UCSD-AML1 (cell line): ENCODE results near the gene KRTAP9-9.
"Not testable (repeated sequence)": the region's sequence is repeated elsewhere in the genome, so short reads cannot be mapped to it uniquely, and the experiment has no call there.

Source experiments
- DNase-seq: peaks from one replicate; lab custom pipeline; 2025; ENCODE audit not compliant: unreplicated experiment; lab: John Stamatoyannopoulos, UW

Gene KRTAP9-9

GRCh38 chr17:41264599-41264998, 9.4 kb downstream of the KRTAP9-9 start:
- no peak for DNase-seq

GRCh38 chr17:41265078-41265477, 9.9 kb downstream of the KRTAP9-9 start, which contains the start of gene KRTAP9-6:
Gene KRTAP9-6 (plus strand): TSS chr17:41265378. CDS start chr17:41265378, 0 bp downstream.
- DNase-seq, result no peak

GRCh38 chr17:41267711-41268110, 12.5 kb downstream of the KRTAP9-9 start:
- DNase-seq, result no peak

- not testable (repeated sequence) for DNase-seq
These were observed 16.1 kb downstream of the KRTAP9-9 start for GRCh38 chr17:41271323-41271722.

GRCh38 chr17:41271858-41272257, 16.7 kb downstream of the KRTAP9-9 start:
- no peak for DNase-seq

- not testable (repeated sequence) for DNase-seq
These were observed 20.5 kb downstream of the KRTAP9-9 start, which contains the start of gene KRTAP9-7 for GRCh38 chr17:41275648-41276190. Gene KRTAP9-7 (plus strand): TSS chr17:41275698. CDS start chr17:41275698, 0 bp downstream.

- no peak for DNase-seq
These were observed 23.2 kb downstream of the KRTAP9-9 start for GRCh38 chr17:41278176-41278955.

GRCh38 chr17:41284043-41284442, 28.9 kb downstream of the KRTAP9-9 start:
- DNase-seq, result no peak

- no peak for DNase-seq
These were observed 29.4 kb downstream of the KRTAP9-9 start for GRCh38 chr17:41284546-41284945.

- DNase-seq, result no peak
These were observed 31.9 kb downstream of the KRTAP9-9 start for GRCh38 chr17:41287050-41287449.

GRCh38 chr17:41294016-41294415, 38.8 kb downstream of the KRTAP9-9 start:
- DNase-seq, result no peak

- no peak for DNase-seq
These were observed 41.7 kb downstream of the KRTAP9-9 start for GRCh38 chr17:41296846-41297245.

- DNase-seq, result no peak
These were observed 43.4 kb downstream of the KRTAP9-9 start for GRCh38 chr17:41298458-41299135.

- no peak for DNase-seq
These were observed 46.1 kb downstream of the KRTAP9-9 start for GRCh38 chr17:41301204-41301790.

GRCh38 chr17:41301916-41302901, 47.0 kb downstream of the KRTAP9-9 start, which contains the start of gene KRTAP29-1:
Gene KRTAP29-1 (minus strand): TSS chr17:41302851. CDS start chr17:41302851, 0 bp downstream.
- DNase-seq, result no peak

GRCh38 chr17:41302981-41303380, 47.8 kb downstream of the KRTAP9-9 start:
- DNase-seq, result no peak

GRCh38 chr17:41304091-41304490, 48.9 kb downstream of the KRTAP9-9 start:
- DNase-seq, result no peak
